Measurements from ENCODE around the gene PTGDS.

PTGDS gene

GRCh38 chr9:136963341-136963740, 14.0 kb upstream of the PTGDS start:
- no peak for TF ChIP-seq JUND (IDR thresholded peaks at IDR 0.05; ENCODE audit: low read depth)
- in situ Hi-C loops (cut with HindIII; ENCODE audit: low pct_unique_long_range_greater_than_20kb, low sequenced_read_pairs) = no loop called here
- DNase-seq (ENCODE audit: low read depth in 1 of 2, low spot score in 1 of 2) = no peak

GRCh38 chr9:136963751-136964150, 13.6 kb upstream of the PTGDS start:
- no peak for DNase-seq (ENCODE audit: low read depth in 1 of 2, low spot score in 1 of 2)
- in situ Hi-C loops (cut with HindIII; ENCODE audit: low pct_unique_long_range_greater_than_20kb, low sequenced_read_pairs) = no loop called here
- no peak for TF ChIP-seq JUND (IDR thresholded peaks at IDR 0.05; ENCODE audit: low read depth)

GRCh38 chr9:136964171-136964689, 13.1 kb upstream of the PTGDS start:
- in situ Hi-C loops (cut with HindIII; ENCODE audit: low pct_unique_long_range_greater_than_20kb, low sequenced_read_pairs) = no loop called here
- no peak for TF ChIP-seq JUND (IDR thresholded peaks at IDR 0.05; ENCODE audit: low read depth)
- no peak for DNase-seq (ENCODE audit: low read depth in 1 of 2, low spot score in 1 of 2)

GRCh38 chr9:136964833-136965422, 12.4 kb upstream of the PTGDS start:
- TF ChIP-seq JUND (IDR thresholded peaks at IDR 0.05; ENCODE audit: low read depth) = no peak
- in situ Hi-C loops (cut with HindIII; ENCODE audit: low pct_unique_long_range_greater_than_20kb, low sequenced_read_pairs) = no loop called here
- DNase-seq (ENCODE audit: low read depth in 1 of 2, low spot score in 1 of 2) = no peak

DNA sequence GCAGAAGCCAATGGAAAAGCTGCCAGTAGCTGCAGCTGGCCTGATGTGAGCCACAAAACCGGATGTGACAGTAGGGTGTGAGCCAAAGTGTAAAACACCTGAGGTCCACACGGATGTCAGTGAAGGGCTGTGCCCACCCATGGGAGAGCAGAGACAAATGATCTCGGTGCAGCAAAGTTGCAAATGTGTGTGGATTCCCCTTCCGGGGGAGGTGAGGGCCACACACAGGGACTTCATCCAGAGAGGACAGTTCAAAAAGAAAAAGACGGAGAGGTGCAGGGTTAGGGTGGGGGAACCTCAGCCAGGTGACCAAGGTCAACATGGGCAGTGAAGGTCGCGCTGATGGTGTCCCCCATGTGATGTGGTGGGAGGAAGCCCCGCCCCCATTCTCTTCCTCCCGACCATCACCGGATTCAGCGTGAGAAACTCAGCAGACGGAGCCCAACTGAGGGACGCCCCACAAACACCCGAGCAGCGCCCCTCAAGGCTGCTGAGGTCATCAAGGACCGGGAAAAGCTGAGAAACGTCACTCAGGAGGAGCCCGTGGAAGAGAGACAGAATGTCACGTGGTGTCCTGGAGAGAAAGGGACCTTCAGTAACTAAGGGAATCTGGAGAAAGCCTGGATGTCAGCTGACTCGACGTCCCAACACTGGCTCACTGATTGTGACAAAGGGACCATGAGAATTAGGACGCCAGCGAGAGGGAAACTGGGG, 11.4 kb upstream of the PTGDS start:
- TF ChIP-seq JUND (IDR thresholded peaks at IDR 0.05; ENCODE audit: low read depth) = no peak
- in situ Hi-C loops (cut with HindIII; ENCODE audit: low pct_unique_long_range_greater_than_20kb, low sequenced_read_pairs) = no loop called here
- DNase-seq (ENCODE audit: low read depth in 1 of 2, low spot score in 1 of 2) = no peak

DNA sequence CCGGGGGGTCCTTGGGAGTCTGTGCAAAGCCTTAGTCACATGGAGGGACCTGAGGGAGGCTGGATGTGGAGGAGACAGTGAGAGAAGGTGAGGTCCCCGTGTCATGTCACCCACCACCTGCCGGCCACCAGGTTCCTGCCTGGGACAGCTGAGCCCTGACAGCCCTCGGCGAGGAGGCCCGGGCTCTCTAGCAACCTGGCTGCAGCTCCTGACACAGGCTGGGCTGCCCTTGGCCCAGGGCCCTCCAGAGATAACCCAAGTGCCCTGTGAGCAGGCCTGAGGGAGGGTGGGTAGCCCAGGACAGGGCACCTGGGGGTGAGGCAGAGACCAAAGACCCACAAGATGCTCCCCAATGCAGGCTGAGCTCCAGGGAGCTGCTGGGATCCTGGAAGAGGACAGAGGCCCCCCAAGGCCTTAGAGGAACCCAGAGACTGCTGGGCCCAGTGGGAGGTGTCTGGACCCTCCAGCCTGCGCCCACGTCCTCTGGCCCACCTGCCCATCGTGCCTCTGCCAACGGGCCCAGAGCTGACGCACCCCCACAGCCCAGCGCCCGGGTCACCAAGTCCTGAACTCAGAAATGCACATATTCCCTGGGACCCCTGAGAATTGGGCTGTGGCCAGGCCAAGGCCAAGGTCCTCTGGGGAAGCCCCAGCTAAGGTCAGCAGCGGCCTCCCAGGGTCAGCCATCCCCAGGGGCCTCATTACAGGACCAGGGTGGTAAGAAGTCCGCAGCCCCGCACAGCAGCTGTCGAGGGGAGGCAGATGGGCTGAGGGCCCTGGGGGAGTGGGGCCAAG, 8.8 kb upstream of the PTGDS start:
- in situ Hi-C loops (cut with HindIII; ENCODE audit: low pct_unique_long_range_greater_than_20kb, low sequenced_read_pairs) = no loop called here
- TF ChIP-seq JUND (IDR thresholded peaks at IDR 0.05; ENCODE audit: low read depth) = no peak
- no peak for DNase-seq (ENCODE audit: low read depth in 1 of 2, low spot score in 1 of 2)

DNA sequence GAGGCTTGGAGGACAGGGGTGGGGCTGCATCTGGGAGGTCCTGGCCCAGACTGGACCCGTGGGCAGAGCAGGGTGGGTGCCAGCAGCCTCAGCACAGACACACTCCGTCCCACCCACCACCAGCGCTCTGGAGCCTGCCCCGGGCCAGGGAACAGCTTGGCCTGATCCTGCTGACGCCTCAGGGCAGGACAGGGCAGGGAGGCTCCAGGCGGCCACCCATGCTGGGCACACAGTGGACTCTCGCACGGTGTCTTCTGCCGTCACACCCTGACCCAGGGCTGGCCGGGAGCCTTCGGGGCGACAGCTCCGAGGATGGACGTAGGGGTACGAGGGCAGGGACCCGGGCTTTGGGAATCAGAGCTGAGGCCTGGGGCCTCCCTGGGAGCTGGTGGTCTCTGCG, 8.2 kb upstream of the PTGDS start:
- no peak for TF ChIP-seq JUND (IDR thresholded peaks at IDR 0.05; ENCODE audit: low read depth)
- in situ Hi-C loops (cut with HindIII; ENCODE audit: low pct_unique_long_range_greater_than_20kb, low sequenced_read_pairs) = no loop called here
- DNase-seq (ENCODE audit: low read depth in 1 of 2, low spot score in 1 of 2) = no peak

DNA sequence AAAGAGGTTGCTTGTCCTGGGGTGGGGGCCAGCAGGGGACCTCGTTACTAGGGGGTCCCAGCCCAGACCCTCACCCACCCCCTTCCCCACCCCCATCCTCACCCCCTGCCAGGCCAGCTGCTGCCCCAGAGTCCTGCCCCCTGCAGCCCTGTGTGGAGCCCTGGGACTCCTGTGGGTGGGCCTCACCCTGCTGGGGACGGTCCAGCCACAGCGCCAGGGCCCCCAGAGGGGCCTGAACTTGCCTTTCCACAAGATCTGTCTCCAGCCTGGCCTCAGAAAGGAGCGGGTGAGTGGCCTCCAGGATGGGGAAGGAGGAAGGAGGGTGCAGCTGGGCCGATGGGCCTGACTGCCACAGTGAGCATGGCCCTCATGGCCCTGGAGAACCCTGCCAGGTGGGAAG, 7.5 kb upstream of the PTGDS start:
- TF ChIP-seq JUND (IDR thresholded peaks at IDR 0.05; ENCODE audit: low read depth) = no peak
- DNase-seq (ENCODE audit: low read depth in 1 of 2, low spot score in 1 of 2) = no peak
- in situ Hi-C loops (cut with HindIII; ENCODE audit: low pct_unique_long_range_greater_than_20kb, low sequenced_read_pairs) = no loop called here

- no peak for TF ChIP-seq JUND (IDR thresholded peaks at IDR 0.05; ENCODE audit: low read depth)
- in situ Hi-C loops (cut with HindIII; ENCODE audit: low pct_unique_long_range_greater_than_20kb, low sequenced_read_pairs) = no loop called here
- no peak for DNase-seq (ENCODE audit: low read depth in 1 of 2, low spot score in 1 of 2)
Measured at GRCh38 chr9:136970361-136970760, 6.9 kb upstream of the PTGDS start.

DNA sequence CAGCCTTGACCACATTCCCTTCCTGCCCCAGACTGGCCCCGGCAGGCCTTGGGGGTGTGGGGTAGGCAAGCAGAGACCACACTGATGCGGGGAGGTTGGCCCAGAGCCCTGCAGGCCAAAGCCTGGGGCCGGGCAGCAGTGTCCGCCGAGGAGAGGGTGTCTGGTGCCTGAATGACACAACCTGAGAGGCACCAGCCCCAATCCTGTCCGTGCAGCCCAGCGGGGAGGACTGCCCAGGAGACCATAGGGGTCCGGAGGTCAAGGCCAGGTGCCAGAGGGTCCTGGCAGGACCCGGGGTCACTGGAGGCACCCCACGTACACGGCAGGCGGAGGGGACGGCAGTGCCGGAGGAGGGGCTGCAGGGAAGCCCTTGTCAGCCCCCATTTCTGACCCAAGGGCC, 5.6 kb upstream of the PTGDS start:
- no peak for TF ChIP-seq JUND (IDR thresholded peaks at IDR 0.05; ENCODE audit: low read depth)
- in situ Hi-C loops (cut with HindIII; ENCODE audit: low pct_unique_long_range_greater_than_20kb, low sequenced_read_pairs) = no loop called here

GRCh38 chr9:136972335-136972734, 5.0 kb upstream of the PTGDS start:
- in situ Hi-C loops (cut with HindIII; ENCODE audit: low pct_unique_long_range_greater_than_20kb, low sequenced_read_pairs) = no loop called here
- no peak for TF ChIP-seq JUND (IDR thresholded peaks at IDR 0.05; ENCODE audit: low read depth)
- DNase-seq (ENCODE audit: low read depth in 1 of 2, low spot score in 1 of 2) = no peak

More for the DNA sequence above, 5.6 kb upstream of the PTGDS start:
- peak in 1 of 2 experiments; percentile 71 for DNase-seq (ENCODE audit: low read depth in 1 of 2, low spot score in 1 of 2)

DNA sequence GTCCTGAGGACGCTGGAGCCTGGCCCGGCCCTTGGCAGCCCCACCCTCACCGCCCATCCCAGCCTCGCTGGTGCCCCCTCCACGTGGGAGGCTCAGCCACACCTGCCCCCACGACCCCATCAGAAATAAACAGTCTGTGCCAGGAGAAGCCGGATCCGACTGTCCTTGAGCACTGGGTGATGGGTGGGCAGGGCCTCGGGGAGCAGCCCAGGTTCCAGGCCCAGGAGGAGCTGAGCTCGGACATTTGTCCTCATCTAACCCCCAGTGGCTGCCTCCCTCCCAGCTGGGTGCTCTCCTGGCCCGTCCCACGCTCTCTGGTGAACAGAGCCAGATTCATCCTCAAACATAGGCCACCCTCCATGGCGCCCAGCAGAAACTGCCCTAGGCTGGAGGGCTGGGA, 4.6 kb upstream of the PTGDS start:
- in situ Hi-C loops (cut with HindIII; ENCODE audit: low pct_unique_long_range_greater_than_20kb, low sequenced_read_pairs) = no loop called here
- no peak for TF ChIP-seq JUND (IDR thresholded peaks at IDR 0.05; ENCODE audit: low read depth)
- DNase-seq (ENCODE audit: low read depth in 1 of 2, low spot score in 1 of 2) = no peak

All from T47D (cell line).